Posterior vena cava (tissue), 2 donors: ENCODE measurements around the gene SMIM22. TPM values are rescaled to one million over a fixed set of nuclear protein-coding genes. Genes with fewer than 3 reads are reported as not detected.

Experiments
- DNase-seq: peaks from one replicate; pipeline ENCODE4 v3.0.0-alpha.2; 2020; ENCODE audit warnings: low spot score
- intact Hi-C, 2 donors: fragments of 100-400 bp; cut with DNase I; formaldehyde crosslinking; loops; one replicate each; pipeline versions ENCODE4 v1.14.1 to v1.14.2; 2022 to 2023
- total RNA-seq, 2 donors: library from RNA; stranded (reverse); fragmentation: NEBNext Ultra II Directional; extraction: Animal tissue kit (Norgen Biotek cat#: 25700); gene quantifications; one replicate each; pipeline ENCODE4 v1.2.1, GENCODE V29; 2021
- donor health status: DM: yes; HTN: yes; CAD: no.
- donor health status: DM: yes; HTN: yes; CAD: no.

The SMIM22 gene
- total RNA-seq, 2 donors from 2014 or later: not detected

DNA sequence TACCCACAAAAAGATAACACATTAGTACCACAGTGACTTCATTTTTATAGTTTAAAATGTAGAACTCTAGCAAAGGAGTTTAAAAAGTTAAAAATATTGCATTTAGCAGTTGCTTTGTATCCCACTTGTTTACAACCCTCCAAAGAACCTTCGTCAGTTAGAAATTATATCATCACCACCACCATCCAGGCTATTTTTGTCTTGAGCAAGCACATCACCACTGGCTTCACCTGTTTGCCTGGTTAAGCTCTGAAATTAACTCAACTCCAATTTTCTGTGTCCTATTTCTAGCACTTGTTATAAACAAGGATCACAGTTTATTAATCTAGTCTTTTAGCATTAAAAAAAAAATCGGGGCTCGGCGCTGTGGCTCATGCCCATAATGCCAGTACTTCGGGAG, 45.8 kb downstream of the SMIM22 start:
- intact Hi-C loops: no loop called here
- no peak for DNase-seq

Other genes with a start within 250 kb of the SMIM22 start
- gene C16orf96, start 239.0 kb upstream of the SMIM22 start, total RNA-seq: under 1 TPM; 0.09 to 0.10 TPM
- gene UBALD1, start 180.5 kb upstream of the SMIM22 start, total RNA-seq: 10 to 100 TPM; 15.6 to 16.4 TPM
- 10 to 100 TPM; 61.0 to 62.6 TPM for gene MGRN1, start 170.5 kb upstream of the SMIM22 start, total RNA-seq
- gene NUDT16L1, start 101.8 kb upstream of the SMIM22 start, total RNA-seq: 10 to 100 TPM; 10.7 to 14.2 TPM
- gene ANKS3, start 61.1 kb upstream of the SMIM22 start, total RNA-seq: 10 to 100 TPM; 17.0 to 17.8 TPM
- gene DNAAF8, start 60.8 kb upstream of the SMIM22 start, total RNA-seq: under 1 TPM; 0.32 to 0.43 TPM
- 1 to 10 TPM; 7.9 TPM for gene ZNF500, start 28.2 kb upstream of the SMIM22 start, total RNA-seq
- gene SEPTIN12, start 7.0 kb upstream of the SMIM22 start, total RNA-seq: not detected
- 10 to 100 TPM; 12.9 to 23.5 TPM for gene ROGDI, start 7.3 kb downstream of the SMIM22 start, total RNA-seq
- gene GLYR1, start 51.9 kb downstream of the SMIM22 start, total RNA-seq: 10 to 100 TPM; 72.2 to 72.3 TPM
- 10 to 100 TPM; 25.5 to 27.7 TPM for gene UBN1, start 52.1 kb downstream of the SMIM22 start, total RNA-seq
- 10 to 100 TPM; 23.8 to 24.1 TPM for gene PPL, start 141.8 kb downstream of the SMIM22 start, total RNA-seq
- 1 to 10 TPM in 1 of 2 donors, under 1 TPM in 1; 0.86 to 1.1 TPM for gene SEC14L5, start 163.0 kb downstream of the SMIM22 start, total RNA-seq
- gene NAGPA, start 238.6 kb downstream of the SMIM22 start, total RNA-seq: 1 to 10 TPM; 5.9 to 6.3 TPM